Activated T-helper 17 cell treated with anti-CD3 and anti-CD28 coated beads, Interleukin-2, amount 50 U/mL, for 72 hours (primary cell): ENCODE measurements around the gene EHMT1. TPM values are rescaled to one million over a fixed set of nuclear protein-coding genes. Genes with fewer than 3 reads are reported as not detected.

Source experiments
- ATAC-seq: fragments of 150-1000 bp; cut with Tn5 transposase; replicated peaks from 2 replicates; pipeline ENCODE4 v1.10.0; 2021; ENCODE audit warnings: mild to moderate bottlenecking, moderate library complexity
- H3K27ac Mint-ChIP-seq: one replicate; pipeline ENCODE4 v1.8.0; 2022; ENCODE audit warnings: mixed read lengths
- H3K27me3 Mint-ChIP-seq: one replicate; pipeline ENCODE4 v1.8.0; 2022; ENCODE audit warnings: mixed read lengths
- H3K36me3 Mint-ChIP-seq: one replicate; pipeline ENCODE4 v1.8.0; 2022; ENCODE audit warnings: low read depth, mild to moderate bottlenecking, mixed read lengths
- H3K4me1 Mint-ChIP-seq: one replicate; pipeline ENCODE4 v1.8.0; 2022; ENCODE audit warnings: mixed read lengths
- H3K4me3 Mint-ChIP-seq: one replicate; pipeline ENCODE4 v1.8.0; 2022; ENCODE audit warnings: mild to moderate bottlenecking, mixed read lengths
- H3K9me3 Mint-ChIP-seq: one replicate; pipeline ENCODE4 v1.8.0; 2022; ENCODE audit warnings: mixed read lengths
- total RNA-seq, 2 donors: library from RNA; stranded (reverse); gene quantifications; one replicate each; pipeline ENCODE4 v1.2.3, GENCODE V29; 2022

Gene EHMT1
- total RNA-seq, 2 donors from 2014 or later, result 77.2 to 77.8 TPM

- ATAC-seq, result no peak
These were observed 133.6 kb downstream of the EHMT1 start for GRCh38 chr9:137752426-137752825.

GRCh38 chr9:137753192-137753765 is 134.5 kb downstream of the EHMT1 start:
- H3K27me3 Mint-ChIP-seq, result no peaks in the 10 kb centered on the region
- peaks cover 5% of the 10 kb centered on the region for H3K9me3 Mint-ChIP-seq
- no peak overlapping the region for H3K4me3 Mint-ChIP-seq
- H3K4me1 Mint-ChIP-seq, result peaks cover 21% of the 10 kb centered on the region
- ATAC-seq, result no peak
- peak overlapping the region; percentile 63 for H3K27ac Mint-ChIP-seq
- peaks cover 86% of the 10 kb centered on the region for H3K36me3 Mint-ChIP-seq

More at GRCh38 chr9:137752426-137752825, 133.6 kb downstream of the EHMT1 start:
- Mint-ChIP-seq H3K27me3 (no peaks in the 10 kb centered on the region), H3K36me3 (peaks cover 86% of the 10 kb centered on the region), H3K9me3 (peaks cover 5% of the 10 kb centered on the region), H3K4me3 (no peak overlapping the region), H3K27ac (peak overlapping the region; percentile 63), H3K4me1 (peaks cover 14% of the 10 kb centered on the region)

GRCh38 chr9:137755261-137755927 is 136.6 kb downstream of the EHMT1 start:
- Mint-ChIP-seq H3K27ac (peak overlapping the region; percentile 91), H3K9me3 (peaks cover 5% of the 10 kb centered on the region), H3K36me3 (peaks cover 95% of the 10 kb centered on the region), H3K27me3 (no peaks in the 10 kb centered on the region), H3K4me3 (no peak overlapping the region), H3K4me1 (peaks cover 34% of the 10 kb centered on the region)
- ATAC-seq, result no peak

GRCh38 chr9:137756045-137756744 is 137.4 kb downstream of the EHMT1 start:
- Mint-ChIP-seq H3K9me3 (peaks cover 5% of the 10 kb centered on the region), H3K4me3 (peak overlapping the region; percentile 6), H3K36me3 (peaks cover 95% of the 10 kb centered on the region), H3K4me1 (peaks cover 34% of the 10 kb centered on the region), H3K27ac (peak overlapping the region; percentile 91), H3K27me3 (no peaks in the 10 kb centered on the region)
- no peak for ATAC-seq

GRCh38 chr9:137757139-137757538 is 138.3 kb downstream of the EHMT1 start:
- H3K36me3 Mint-ChIP-seq, result peaks cover 94% of the 10 kb centered on the region
- no peak for ATAC-seq
- peak overlapping the region; percentile 91 for H3K27ac Mint-ChIP-seq
- H3K4me3 Mint-ChIP-seq, result peak overlapping the region; percentile 73
- H3K27me3 Mint-ChIP-seq, result no peaks in the 10 kb centered on the region
- peaks cover 5% of the 10 kb centered on the region for H3K9me3 Mint-ChIP-seq
- H3K4me1 Mint-ChIP-seq, result peaks cover 38% of the 10 kb centered on the region

GRCh38 chr9:137757613-137758029 is 138.8 kb downstream of the EHMT1 start:
- ATAC-seq, result peak; percentile 76
- Mint-ChIP-seq H3K27ac (peak overlapping the region; percentile 91), H3K4me1 (peaks cover 40% of the 10 kb centered on the region), H3K27me3 (no peaks in the 10 kb centered on the region), H3K4me3 (peak overlapping the region; percentile 73), H3K9me3 (peaks cover 5% of the 10 kb centered on the region), H3K36me3 (peaks cover 94% of the 10 kb centered on the region)

GRCh38 chr9:137758067-137758466 is 139.3 kb downstream of the EHMT1 start:
- Mint-ChIP-seq H3K4me1 (peaks cover 42% of the 10 kb centered on the region), H3K9me3 (peaks cover 5% of the 10 kb centered on the region), H3K36me3 (peaks cover 94% of the 10 kb centered on the region), H3K27ac (peak overlapping the region; percentile 91), H3K4me3 (peak overlapping the region; percentile 73), H3K27me3 (no peaks in the 10 kb centered on the region)
- no peak for ATAC-seq

- peak overlapping the region; percentile 73 for H3K4me3 Mint-ChIP-seq
- peaks cover 5% of the 10 kb centered on the region for H3K9me3 Mint-ChIP-seq
- no peaks in the 10 kb centered on the region for H3K27me3 Mint-ChIP-seq
- no peak for ATAC-seq
- H3K27ac Mint-ChIP-seq, result peak overlapping the region; percentile 91
- H3K36me3 Mint-ChIP-seq, result peaks cover 94% of the 10 kb centered on the region
- peaks cover 44% of the 10 kb centered on the region for H3K4me1 Mint-ChIP-seq
These were observed 140.3 kb downstream of the EHMT1 start for GRCh38 chr9:137759117-137759516.

GRCh38 chr9:137759649-137760321 is 141.0 kb downstream of the EHMT1 start:
- peaks cover 94% of the 10 kb centered on the region for H3K36me3 Mint-ChIP-seq

GRCh38 chr9:137760426-137760825 is 141.6 kb downstream of the EHMT1 start:
- Mint-ChIP-seq H3K9me3 (peaks cover 2% of the 10 kb centered on the region), H3K4me3 (peak overlapping the region; percentile 73), H3K27ac (peak overlapping the region; percentile 91), H3K36me3 (peaks cover 92% of the 10 kb centered on the region), H3K4me1 (peaks cover 46% of the 10 kb centered on the region), H3K27me3 (no peaks in the 10 kb centered on the region)
- no peak for ATAC-seq

More at GRCh38 chr9:137759649-137760321, 141.0 kb downstream of the EHMT1 start:
- H3K9me3 Mint-ChIP-seq, result peaks cover 5% of the 10 kb centered on the region
- ATAC-seq, result no peak
- peak overlapping the region; percentile 73 for H3K4me3 Mint-ChIP-seq
- peak overlapping the region; percentile 91 for H3K27ac Mint-ChIP-seq
- no peaks in the 10 kb centered on the region for H3K27me3 Mint-ChIP-seq
- H3K4me1 Mint-ChIP-seq, result peaks cover 46% of the 10 kb centered on the region

GRCh38 chr9:137761032-137761431 is 142.2 kb downstream of the EHMT1 start:
- no peaks in the 10 kb centered on the region for H3K27me3 Mint-ChIP-seq
- H3K4me1 Mint-ChIP-seq, result peaks cover 51% of the 10 kb centered on the region
- peak overlapping the region; percentile 73 for H3K4me3 Mint-ChIP-seq
- peaks cover 92% of the 10 kb centered on the region for H3K36me3 Mint-ChIP-seq
- H3K9me3 Mint-ChIP-seq, result no peaks in the 10 kb centered on the region
- H3K27ac Mint-ChIP-seq, result peak overlapping the region; percentile 91
- peak; percentile 80 for ATAC-seq

GRCh38 chr9:137761793-137762192 is 143.0 kb downstream of the EHMT1 start:
- no peak for ATAC-seq
- Mint-ChIP-seq H3K4me3 (peak overlapping the region; percentile 73), H3K27me3 (no peaks in the 10 kb centered on the region)

GRCh38 chr9:137762414-137763061 is 143.7 kb downstream of the EHMT1 start:
- peak overlapping the region; percentile 73 for H3K4me3 Mint-ChIP-seq
- no peaks in the 10 kb centered on the region for H3K9me3 Mint-ChIP-seq
- peaks cover 92% of the 10 kb centered on the region for H3K36me3 Mint-ChIP-seq
- peak overlapping the region; percentile 91 for H3K27ac Mint-ChIP-seq
- peaks cover 40% of the 10 kb centered on the region for H3K4me1 Mint-ChIP-seq
- peak; percentile 51 for ATAC-seq
- no peaks in the 10 kb centered on the region for H3K27me3 Mint-ChIP-seq

More at GRCh38 chr9:137761793-137762192, 143.0 kb downstream of the EHMT1 start:
- peaks cover 92% of the 10 kb centered on the region for H3K36me3 Mint-ChIP-seq
- no peaks in the 10 kb centered on the region for H3K9me3 Mint-ChIP-seq
- peaks cover 45% of the 10 kb centered on the region for H3K4me1 Mint-ChIP-seq
- H3K27ac Mint-ChIP-seq, result peak overlapping the region; percentile 91
